Glomerular endothelial cell (primary cell): ENCODE measurements around the gene FBXW8. TPM values are rescaled to one million over a fixed set of nuclear protein-coding genes. Genes with fewer than 3 reads are reported as not detected.

ENCODE experiments used
- DNase-seq: peaks from one replicate; pipeline ENCODE4 v3.0.0-alpha.2; 2011; ENCODE audit warnings: low read depth, low spot score; ENCODE audit errors: extremely low read depth
- total RNA-seq: library from RNA; depleted of rRNA; stranded (reverse); fragments of >200 nt; gene quantifications from 2 replicates; pipeline ENCODE4 v1.2.3, GENCODE V29; 2015

FBXW8 gene
- total RNA-seq, 1 donor from 2014 or later: 26.8 TPM

DNA sequence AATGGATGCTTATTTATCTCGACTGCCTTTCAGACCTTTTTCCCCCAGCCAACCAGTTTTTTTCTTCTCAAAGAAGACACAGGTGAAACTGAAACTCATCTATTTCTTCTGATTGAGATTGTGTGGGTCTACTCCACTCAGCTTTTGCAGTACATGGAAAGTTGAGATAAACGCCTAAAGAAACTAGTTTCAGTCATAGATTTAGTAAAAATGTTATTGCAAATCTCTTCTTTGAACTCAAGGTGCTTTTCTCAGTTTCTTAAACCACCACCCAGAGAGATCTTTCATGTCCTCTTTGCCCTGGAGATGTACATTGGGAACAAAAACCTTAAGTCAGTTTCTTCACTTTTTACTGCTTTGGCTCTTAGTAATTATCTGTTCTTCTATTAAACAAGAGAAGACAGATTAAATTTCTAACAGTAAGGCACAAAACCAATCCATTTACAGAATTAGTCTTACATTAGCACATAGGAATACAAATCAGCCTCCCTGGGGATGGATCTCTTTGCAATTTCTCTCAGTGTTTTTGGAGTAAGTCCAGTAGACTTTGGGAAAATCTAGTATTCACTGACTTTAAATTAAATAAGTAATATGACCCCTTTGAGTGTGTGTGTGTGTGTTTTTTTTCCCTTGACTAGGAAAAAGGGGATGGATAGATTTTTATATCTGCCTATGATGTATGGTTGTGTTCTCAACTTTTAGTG, 11.6 kb downstream of the FBXW8 start:
- DNase-seq: no peak

DNA sequence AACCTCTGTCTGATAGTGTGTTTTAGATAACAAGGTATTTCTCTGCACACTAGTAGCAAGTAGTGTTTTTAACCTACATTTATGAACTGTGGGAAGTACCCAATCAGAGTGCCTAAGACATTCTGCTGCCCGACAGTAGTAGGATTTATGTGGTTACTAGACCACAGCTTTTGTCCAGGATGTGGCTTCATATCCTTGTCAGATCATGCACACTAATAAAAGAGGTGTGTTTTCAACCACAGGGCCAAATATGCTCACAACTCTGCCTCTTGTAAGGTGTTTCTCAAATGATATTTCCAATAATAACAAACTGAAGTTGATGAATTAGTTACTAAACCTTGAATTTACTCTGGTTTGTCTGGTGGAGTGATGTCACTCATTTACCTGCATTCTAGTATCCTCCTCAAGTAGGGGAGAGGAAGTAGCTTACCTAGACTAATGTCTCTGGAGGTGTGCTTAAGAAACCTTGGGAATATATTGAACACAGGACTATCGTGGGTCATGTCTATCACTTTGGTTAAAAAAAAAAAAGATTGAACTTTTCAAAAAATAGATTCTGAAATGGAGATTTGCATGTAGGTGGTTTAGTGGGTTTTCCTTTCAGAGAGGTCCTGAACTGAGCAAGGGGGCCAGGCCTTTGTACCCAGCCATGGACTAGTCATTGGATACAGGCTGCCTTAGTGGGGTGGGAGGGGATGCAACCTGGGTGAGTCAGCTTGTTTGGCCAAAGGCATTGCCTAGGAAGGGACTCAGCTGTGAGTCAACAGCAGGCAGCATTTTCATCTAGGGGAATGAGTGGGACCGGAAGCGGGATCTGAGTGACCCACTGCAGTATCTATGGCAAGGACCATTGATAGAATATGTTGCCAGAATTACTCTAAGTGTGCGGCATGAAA, 14.1 kb downstream of the FBXW8 start:
- DNase-seq: no peak

DNA sequence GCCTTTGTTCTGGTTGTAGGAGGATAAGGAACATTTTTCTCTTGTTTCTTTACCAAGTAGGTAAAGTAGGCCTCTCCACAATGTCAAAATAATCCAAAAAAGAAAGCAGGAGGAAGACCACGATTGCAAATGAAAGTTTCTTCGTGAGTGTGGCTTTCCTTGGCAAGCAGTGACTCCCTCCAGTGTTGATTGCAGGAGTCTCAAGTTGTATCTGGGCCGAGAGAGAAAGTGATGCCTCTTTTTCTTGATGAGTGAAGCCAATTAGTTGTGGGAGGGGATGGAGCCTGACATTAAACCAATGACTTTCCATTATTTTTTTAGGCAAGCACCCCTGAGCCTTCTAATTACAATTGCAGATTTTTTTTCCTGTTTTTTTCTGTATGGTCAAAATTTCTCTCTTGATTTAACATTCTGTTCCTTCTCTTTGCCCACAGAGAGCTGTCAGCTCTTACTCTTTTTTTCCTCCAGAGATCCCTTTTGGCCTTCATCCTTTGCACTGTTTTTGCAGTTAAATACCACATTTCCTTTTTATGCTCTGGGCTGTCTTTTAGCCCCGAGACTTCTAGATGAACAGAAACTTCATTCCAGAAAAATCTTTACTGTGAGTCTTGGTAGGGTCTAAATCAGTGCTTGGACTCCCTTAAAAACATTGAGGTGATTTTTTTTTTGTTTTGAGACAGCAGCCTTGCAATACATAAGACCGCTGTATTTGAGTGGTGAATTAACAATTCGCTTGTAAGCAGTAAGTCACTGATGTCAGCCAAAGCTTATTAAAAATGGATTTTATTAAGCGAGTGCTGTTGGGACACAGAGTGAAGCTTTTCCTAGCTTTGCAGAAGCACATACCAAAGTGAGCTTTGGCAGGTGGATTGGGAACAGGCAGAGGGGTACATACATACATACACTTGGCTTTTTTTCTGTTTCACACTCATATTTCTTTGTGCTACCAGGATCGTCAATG, 15.8 kb downstream of the FBXW8 start:
- no peak for DNase-seq

DNA sequence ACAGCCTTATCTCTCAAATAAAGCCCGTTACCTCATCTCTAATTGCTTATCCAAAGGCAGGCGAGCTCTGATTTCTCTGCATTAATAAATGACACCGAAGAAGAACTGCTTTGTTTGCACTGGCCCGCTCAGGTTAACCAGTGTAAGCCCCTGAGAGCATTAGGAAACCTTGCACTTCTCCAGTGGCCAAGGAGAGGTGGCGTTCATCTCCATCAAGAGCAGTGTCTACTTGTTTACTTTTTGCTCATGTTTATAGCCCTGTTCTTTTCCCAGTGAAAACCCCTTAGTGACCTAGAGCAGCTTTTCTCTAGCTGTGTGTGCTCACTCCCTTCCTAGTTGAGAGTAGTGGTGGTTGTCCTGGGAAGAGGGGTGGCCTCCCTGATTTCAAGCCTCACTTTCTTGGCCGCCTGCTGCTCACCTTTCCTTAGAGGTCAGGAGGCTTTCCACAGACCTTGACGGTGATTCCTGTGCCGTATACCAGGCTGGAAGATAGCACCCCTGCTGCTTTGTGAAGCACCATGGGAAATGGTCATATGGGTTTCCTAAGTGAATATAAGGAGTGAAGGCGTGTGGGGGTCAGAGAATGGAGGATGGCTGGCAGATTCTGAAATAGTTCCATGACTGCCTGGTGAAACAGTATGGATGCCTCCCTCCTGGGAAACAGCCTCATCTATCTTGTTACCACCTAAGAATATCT, 16.6 kb downstream of the FBXW8 start:
- no peak for DNase-seq

DNA sequence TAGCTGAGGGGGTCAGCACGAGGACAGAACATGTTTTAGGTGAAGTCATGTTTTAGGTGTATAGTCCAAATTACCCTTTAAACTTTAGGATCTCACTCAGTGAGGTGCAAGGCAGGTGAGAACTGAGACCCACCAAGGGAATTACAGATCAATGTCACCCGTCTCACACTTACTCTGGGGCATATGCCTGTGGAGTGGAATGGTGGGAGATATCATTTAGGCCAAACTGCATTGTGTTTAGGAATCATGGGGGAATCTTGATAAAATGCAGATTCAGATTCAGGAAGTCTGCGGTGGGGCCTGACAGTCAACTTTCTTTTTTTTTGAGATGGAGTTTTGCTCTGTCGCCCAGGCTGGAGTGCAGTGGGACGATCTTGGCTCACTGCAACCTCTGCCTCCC, 17.8 kb downstream of the FBXW8 start:
- no peak for DNase-seq

- DNase-seq: no peak
These were observed 19.1 kb downstream of the FBXW8 start for GRCh38 chr12:116929885-116930284.

GRCh38 chr12:116931665-116932064, 20.9 kb downstream of the FBXW8 start:
- no peak for DNase-seq

DNA sequence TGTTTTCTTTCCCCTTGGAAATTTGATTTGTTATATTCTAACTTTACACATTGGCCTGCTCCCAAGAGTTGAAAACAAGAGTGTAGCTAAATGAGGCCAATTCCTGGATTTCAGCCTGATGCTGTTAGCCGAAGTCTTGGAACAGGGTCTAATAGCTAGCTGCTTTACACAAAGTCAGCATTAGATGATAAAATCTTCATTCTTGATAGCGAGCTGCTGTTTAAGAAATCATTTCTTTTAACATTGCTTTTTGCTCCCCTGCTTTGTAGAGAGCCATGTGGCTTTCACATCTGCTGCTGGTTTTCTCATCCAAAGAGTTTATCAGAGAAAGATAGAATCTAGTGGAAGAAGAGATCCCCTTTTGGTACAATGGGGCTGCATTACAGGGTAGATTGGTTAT, 22.3 kb downstream of the FBXW8 start:
- no peak for DNase-seq

GRCh38 chr12:116933512-116934246, 22.9 kb downstream of the FBXW8 start:
- no peak for DNase-seq

- DNase-seq: no peak
These were observed 24.4 kb downstream of the FBXW8 start for GRCh38 chr12:116934908-116935705.

DNA sequence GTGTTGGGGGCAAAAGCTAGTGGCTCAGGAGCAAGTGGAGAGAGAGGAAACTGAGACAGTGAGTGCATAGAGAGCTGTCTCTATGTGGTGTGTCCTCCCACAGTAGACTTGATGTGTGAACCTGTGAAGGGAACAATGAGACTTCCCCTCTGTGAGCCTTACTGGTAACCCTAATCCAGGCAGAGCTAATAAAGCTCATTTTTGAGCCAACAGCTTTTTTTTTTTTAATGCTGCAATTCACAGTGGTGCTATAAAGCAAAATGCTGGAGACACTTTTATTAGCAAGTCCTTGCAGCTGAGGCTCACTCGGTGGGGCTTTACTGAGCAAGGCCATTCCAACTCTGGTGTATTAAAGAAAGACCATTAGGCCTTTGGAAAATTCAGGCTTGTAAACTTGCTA, 26.9 kb downstream of the FBXW8 start:
- no peak for DNase-seq

GRCh38 chr12:116939734-116940133, 29.0 kb downstream of the FBXW8 start:
- DNase-seq: no peak

DNA sequence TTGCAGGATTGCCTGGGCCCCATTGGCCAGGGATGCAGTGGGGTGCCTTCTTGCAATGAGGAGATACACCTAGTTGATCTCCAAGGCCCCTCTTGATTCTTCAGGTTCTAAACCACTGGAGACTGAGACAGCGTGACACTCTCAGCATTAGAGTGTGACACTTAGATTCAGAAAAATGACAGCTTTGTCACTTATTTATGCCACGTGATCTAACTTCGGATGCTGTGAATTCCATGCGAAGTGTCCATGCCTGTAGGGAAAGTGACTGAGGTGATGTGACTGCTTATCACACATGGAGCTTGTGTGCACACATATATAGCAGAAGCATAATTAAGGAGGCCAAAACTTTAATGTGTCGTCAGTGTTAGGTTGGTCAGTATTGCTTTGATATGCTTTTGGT, 30.4 kb downstream of the FBXW8 start:
- no peak for DNase-seq

DNA sequence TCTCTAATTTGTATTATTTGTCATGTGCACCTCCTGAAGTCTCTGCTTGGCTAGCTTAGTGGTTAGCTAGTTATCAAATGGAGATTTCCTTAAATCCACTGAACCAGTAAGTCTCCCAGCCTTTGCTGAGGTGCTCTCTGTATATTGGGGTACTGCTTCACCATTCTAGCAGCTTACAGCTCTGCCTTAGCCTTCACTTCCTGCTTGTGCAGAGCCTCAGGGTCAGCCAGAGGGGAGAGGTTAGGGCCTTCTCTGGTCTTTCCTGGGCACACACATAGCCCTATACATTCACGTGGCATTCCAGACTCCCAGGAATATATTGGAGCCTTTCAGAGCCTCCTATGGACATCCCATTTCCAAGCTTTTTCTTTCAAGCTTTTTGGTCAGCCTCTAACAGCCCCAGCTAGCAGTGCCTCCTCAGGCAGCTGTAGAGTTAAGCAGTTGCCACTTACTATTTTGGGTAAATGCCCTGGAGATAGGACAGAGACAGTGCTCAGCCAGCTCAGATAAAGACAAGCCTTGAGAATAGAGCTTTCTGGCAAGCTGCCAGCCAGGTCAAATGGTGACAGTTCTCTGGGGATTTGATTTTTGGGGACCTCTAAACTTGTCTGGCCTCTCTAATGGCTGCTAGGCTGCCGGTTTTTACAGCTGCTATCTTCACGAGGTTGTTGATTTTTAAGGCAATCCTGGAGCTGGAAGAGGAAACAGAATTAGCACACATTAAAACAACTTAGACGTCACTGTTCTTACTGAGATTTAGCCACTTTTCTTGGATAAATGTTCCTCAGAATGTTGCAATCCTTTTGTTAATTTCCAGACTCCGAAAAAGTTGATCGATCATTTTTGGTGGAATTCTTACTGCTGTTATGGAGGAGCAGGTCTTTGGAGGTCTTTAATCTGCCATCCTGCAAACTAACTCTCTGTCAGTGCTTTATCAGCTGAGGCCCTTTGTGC, 32.9 kb downstream of the FBXW8 start:
- no peak for DNase-seq

DNA sequence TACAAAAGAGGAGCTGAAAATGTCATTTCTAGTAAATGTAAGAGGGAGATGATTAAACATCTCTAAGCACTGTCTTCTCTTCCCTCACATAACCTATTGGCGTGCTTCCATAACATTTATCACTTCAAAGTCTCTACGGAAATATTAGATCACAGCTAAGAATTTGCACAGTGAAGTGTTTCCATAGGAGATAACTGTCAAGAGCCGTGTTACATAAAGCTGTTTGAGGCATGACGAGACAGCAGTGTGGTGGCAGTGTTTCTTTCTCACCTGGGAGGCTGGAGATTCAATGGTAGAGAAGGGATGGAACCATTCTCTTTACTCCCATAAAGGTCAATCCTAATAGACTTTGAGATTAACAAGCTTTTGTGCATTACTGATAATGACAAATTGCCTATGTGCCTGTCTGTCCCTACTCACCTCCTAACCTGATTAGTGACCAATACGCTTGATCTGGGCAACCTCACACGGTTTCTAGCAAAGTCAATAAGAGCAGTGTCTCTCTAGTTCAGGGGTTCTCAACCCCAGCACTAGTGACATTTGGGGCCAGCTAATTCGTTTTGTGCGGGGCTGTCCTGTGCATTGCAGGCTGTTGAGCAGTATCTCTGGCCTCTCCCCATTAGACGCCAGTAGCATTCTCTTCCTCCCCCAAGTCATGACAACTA, 35.3 kb downstream of the FBXW8 start:
- DNase-seq: no peak

- no peak for DNase-seq
These were observed 37.5 kb downstream of the FBXW8 start for GRCh38 chr12:116948298-116948697.

GRCh38 chr12:116950628-116951325, 40.0 kb downstream of the FBXW8 start:
- no peak for DNase-seq
